ENCODE results near the gene DHRS2. TPM values are rescaled to one million over a fixed set of nuclear protein-coding genes. Genes with fewer than 3 reads are reported as not detected.

Gene DHRS2
- total and polyA plus RNA-seq, 2 of the 13 experiments (the other 11 are each of a cell fraction or from before 2014, with no cell fraction given), result 1,621 to 3,021 TPM

DNA sequence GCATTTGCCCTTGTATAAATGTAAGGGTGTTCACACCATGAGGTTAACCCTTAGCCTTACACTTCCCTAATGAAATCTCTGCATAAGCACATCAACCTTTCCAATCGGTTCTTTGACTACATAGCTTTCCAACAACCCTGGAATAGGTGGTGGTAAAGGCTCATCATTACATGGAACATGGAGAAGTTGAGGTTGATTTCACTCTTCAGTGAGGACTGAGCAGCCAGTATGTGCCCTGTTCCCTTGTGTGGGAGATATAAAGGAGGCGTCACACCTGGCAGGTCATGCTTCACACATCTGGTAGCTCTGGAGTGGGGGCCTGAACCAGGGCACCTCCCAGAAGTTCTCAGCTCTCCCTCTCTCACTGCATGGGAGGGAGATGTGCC, 35.8 kb upstream of the DHRS2 start (continued):
- TF ChIP-seq FOXA3 (CRISPR knock-in tag; IDR thresholded peaks at IDR 0.05), result no peak
- TF ChIP-seq SNAI1 (CRISPR knock-in tag; IDR thresholded peaks at IDR 0.05; ENCODE audit: borderline replicate concordance), result peak; percentile 29; the same call in 1 of the 2 replicates
- TF ChIP-seq CBX1 (IDR thresholded peaks at IDR 0.05; ENCODE audit: low read depth), result no peak
- no peak for TF ChIP-seq IKZF4 (CRISPR knock-in tag; IDR thresholded peaks at IDR 0.05; ENCODE audit: borderline replicate concordance, low read depth, not compliant biosample characterization)
- no peak for TF ChIP-seq NFE2L1 (CRISPR knock-in tag; IDR thresholded peaks at IDR 0.05; ENCODE audit: borderline replicate concordance)
- TF ChIP-seq ZSCAN20 (CRISPR knock-in tag; IDR thresholded peaks at IDR 0.05; ENCODE audit: borderline replicate concordance), result no peak
- TF ChIP-seq KDM2A (CRISPR knock-in tag; IDR thresholded peaks at IDR 0.05; ENCODE audit: borderline replicate concordance, low read depth), result no peak
- TF ChIP-seq NFE2L2 (IDR thresholded peaks at IDR 0.05; ENCODE audit: low read length), result no peak
- TF ChIP-seq ZNF605 (CRISPR knock-in tag; IDR thresholded peaks at IDR 0.05), result no peak
- no peak for TF ChIP-seq RAD51 (IDR thresholded peaks at IDR 0.05; ENCODE audit: borderline replicate concordance)
- peak; percentile 84 for TF ChIP-seq ATF5 (CRISPR knock-in tag; IDR thresholded peaks at IDR 0.05; ENCODE audit: low read depth)
- 0 out of 2 replicates have a peak, but pooled peaks have one; percentile 28 for TF ChIP-seq AKAP8 (CRISPR knock-in tag; IDR thresholded peaks at IDR 0.05)
- TF ChIP-seq LRRFIP1 (CRISPR knock-in tag; conservative IDR thresholded peaks at IDR 0.05), result no peak
- 0 out of 2 replicates have a peak, but pooled peaks have one; percentile 39 for TF ChIP-seq ZC3H13 (CRISPR knock-in tag; IDR thresholded peaks at IDR 0.05)
- TF ChIP-seq PAWR (CRISPR knock-in tag; IDR thresholded peaks at IDR 0.05; ENCODE audit: borderline replicate concordance), result no peak
- TF ChIP-seq ZFX (CRISPR knock-in tag; IDR thresholded peaks at IDR 0.05; ENCODE audit: low read depth), result 0 out of 2 replicates have a peak, but pooled peaks have one; percentile 36
- no peak for TF ChIP-seq SKI (IDR thresholded peaks at IDR 0.05; ENCODE audit: partially characterized antibody)
- no peak for TF ChIP-seq PRMT3 (CRISPR knock-in tag; IDR thresholded peaks at IDR 0.05; ENCODE audit: borderline replicate concordance, low read depth)
- no peak for TF ChIP-seq TBX3 (IDR thresholded peaks at IDR 0.05; ENCODE audit: borderline replicate concordance)
- 0 out of 2 replicates have a peak, but pooled peaks have one; percentile 75 for TF ChIP-seq ZSCAN5A (CRISPR knock-in tag; IDR thresholded peaks at IDR 0.05; ENCODE audit: borderline replicate concordance)
- TF ChIP-seq ZXDC (CRISPR knock-in tag; IDR thresholded peaks at IDR 0.05), result no peak
- no peak for TF ChIP-seq ZNF781 (CRISPR knock-in tag; IDR thresholded peaks at IDR 0.05; ENCODE audit: borderline replicate concordance, not compliant biosample characterization)

Data from HepG2 (cell line).